GM21515 (cell line): ENCODE data around the gene C8G.

Source experiments
- ATAC-seq: cut with Tn5 transposase; IDR thresholded peaks from one replicate; pipeline ENCODE4 v1.9.1; 2021; ENCODE audit not compliant: unreplicated experiment

The C8G gene

DNA sequence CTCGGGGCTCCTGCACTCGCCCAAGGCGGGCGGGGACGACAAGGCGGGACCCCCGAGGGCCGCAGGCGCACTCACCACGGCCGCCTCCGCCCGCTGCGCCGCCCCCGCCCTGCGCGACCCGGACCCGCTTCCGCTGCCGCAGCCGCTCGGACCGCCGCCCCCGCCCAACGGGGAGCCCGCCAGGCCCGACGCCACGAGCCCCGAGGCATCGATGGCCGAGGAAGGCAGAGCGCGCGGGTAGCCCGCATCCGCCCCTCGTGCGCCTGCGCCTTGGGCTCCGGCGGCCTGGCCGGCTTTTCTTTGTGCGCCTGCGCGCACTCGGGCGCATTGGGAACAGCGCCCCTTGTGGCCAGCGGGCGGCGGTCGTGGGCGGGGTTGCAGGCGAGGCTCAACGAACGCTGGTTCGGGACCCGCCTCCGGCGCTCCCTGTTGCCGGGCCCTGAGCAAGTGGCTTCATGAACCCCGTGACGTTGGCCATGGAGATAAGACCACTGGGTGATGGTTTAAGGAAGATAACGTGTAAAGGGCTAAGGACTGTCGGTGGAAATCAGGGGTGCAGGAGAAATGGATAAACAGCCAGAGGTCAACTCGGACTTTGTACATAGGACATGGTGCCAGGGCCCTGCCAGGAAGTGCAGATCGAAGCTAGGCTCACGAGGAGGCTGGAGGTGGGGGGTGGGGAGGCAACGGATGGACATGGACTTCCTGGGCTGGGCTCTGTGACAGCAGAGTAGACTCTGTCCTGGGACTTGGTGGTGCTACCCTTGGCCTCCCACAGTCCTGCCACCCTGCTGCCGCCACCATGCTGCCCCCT, at the start of gene C8G, which contains the start of gene FBXW5:
TSS of gene C8G (plus strand) at position 725 of the 814 bp plus-strand sequence. CDS start at position 803, 78 bp downstream.
TSS of gene FBXW5 (minus strand) at position 220 of the 814 bp plus-strand sequence. CDS start 655 bp downstream, outside the sequence.
- peak; percentile 60 for ATAC-seq

DNA sequence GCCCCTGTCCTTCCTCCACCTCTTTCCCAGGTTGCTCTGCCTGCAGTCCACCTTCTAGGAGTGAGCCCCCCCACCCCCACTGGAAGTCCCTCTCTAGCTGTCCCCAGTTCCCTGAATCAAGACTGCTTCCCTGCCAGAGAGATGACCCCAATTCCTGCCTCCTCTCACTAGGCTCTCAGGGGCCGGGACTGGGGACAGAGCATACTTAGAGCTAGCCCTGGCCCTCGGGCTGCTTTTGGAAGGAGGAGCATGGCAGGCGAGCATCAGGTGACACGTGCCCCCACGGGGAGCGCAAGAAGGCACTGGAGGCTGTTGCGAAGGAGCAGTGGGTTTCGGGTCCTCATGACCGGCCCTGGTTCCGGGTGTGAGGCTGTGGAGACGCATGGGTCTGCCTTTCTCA, 49.0 kb upstream of the C8G start:
- no peak for ATAC-seq

DNA sequence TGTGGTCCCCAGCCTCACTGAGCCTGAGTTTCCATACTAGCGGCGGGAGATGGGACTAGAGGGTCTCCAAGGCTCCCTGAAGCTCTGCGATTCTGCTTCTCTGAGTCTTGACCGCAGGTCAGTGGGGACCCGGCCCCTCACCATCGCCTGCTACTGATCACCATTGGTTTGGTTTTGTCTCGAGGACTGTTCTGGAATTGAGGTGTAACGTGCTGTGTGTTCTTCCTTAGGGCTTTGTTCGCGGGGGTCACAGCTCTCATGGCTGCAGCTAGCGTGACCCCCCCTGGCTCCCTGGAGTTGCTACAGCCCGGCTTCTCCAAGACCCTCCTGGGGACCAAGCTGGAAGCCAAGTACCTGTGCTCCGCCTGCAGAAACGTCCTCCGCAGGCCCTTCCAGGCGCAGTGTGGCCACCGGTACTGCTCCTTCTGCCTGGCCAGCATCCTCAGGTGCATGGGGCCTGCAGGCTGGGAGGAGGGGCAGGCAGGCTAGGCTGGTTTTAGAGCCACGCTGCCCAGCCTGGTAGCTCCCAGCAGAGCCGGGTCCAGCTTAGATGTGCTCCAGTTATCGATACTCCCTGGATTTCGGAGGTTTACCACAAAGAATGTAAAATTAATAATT, 46.5 kb upstream of the C8G start:
- ATAC-seq, result no peak

- ATAC-seq, result peak; percentile 39
Observed at GRCh38 chr9:136899196-136899595, 45.8 kb upstream of the C8G start.

GRCh38 chr9:136900556-136900955, 44.5 kb upstream of the C8G start:
- no peak for ATAC-seq

DNA sequence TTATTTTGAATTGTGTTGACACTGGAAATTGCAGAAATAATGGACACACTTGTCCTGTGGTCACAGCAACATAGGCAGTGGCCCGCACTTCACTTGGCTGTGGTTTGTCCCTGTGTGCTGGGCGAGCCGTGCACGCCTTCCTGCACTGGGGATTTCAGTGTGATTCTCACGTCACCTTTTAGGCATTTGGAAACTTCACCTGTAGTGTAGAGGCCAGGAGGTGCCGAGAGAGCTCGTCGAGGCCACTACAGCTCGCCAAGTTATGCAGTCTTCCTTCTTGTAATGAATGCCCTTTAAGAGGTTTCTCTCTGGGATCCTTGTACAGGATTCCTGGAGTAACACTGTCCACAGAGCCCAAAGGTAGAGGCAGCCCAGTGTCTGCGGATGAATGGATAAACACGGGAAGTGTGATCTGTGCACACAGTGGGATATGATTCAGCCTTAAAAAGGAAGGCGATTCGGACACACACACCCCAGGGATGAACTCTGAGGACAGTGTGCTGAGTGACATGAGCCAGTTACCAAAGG, 44.0 kb upstream of the C8G start:
- ATAC-seq, result no peak

DNA sequence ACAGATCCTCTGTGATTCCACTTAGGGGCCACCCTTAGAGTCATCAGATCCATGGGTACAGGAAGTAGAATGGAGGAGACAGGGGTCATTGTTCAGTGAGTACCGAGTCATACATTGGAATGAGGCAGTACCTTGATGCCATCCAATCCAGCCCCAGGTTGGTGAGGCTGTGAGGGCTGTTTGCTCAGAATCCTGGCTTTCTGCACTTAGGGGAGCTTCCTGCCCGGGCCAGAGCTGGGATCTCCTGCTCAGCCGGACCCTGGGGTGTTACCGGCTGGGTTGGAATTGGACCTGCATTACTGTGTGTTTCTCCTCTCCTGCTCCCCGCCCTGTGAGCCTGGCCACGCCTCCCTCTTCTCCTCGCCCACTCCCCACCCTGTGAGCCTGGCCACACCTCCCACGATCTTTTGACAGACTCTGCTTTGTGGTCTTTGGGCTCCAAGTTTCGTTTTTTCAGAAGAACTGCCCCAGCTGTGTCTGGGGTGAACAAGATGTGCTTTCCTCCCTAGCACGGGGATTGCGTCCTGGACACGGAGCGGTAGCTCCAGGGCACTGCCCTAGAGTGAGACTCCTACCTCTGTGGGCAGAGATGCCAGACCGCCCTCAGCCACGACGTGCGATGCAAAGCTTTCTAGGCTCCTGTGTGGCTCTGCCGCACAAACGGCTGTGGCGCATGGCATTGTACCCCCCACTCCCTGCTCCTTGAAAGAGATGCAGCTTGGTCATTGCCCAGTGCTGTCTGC, 43.4 kb upstream of the C8G start:
- ATAC-seq, result peak; percentile 46

DNA sequence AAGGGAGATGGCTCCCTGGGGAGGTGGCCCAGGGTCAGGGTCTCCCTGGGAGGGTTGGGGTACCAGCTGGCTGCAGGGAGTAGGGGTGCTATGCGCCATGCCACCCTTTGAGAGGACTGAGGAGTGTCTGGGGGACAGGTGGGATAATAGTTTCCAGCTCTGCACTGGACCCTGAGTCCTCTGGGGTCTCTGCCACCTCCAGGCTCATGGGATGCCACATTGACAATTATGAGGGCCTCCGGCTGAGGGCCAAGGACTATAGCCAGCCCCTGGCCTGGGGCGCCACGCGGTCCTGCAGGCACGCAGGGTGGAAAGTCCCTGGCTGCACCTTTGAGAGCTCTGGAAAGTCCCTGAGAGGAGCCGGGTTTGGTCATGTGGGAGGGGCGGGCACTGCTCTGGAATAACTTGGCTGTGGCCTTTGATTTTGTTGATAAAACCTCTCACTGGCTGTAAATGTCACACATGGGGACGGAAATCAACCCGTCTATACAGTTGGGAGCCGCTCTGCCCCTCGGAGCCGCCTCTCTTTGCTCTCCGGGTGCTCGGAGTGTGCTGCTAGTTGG, 42.7 kb upstream of the C8G start:
- peak; percentile 41 for ATAC-seq

DNA sequence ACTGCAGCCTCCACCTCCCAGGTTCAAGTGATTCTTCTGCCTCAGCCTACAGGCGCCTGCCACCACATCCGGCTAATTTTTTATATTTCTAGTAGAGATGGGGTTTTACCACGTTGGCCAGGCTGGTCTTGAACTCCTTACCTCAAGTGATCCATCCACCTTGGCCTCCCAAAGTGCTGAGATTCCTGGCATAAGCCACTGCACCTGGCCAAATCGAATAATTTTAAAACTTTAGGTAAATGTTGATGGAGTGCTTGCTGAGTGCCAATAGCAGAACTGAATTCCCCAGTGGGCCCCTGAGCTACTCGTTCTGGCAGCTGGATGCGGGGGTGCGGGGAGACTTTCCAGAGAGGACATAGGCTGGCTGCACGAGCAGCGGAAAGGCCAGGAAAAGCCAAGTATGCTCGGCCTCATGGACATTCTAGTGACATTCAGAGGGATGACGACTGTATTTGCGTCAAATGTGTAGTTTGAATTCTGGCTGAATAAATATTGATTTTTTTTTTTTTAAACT, 41.9 kb upstream of the C8G start:
- no peak for ATAC-seq

DNA sequence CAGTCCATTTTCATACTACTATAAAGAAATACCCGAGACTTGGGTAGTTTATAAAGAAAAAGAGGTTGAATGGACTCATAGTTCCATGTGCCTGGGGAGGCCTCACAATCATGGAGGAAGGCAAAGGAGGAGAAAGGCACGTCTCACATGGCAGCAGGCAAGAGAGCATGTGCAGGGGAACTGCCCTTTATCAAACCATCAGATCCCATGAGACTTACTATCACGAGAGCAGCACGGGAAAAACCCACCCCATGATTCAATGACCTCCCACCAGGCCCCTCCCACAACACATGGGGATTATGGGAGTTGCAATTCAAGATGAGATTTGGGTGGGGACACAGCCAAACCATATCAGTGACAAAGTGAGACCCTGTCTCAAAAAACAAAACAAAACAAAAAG, 38.8 kb upstream of the C8G start:
- no peak for ATAC-seq

DNA sequence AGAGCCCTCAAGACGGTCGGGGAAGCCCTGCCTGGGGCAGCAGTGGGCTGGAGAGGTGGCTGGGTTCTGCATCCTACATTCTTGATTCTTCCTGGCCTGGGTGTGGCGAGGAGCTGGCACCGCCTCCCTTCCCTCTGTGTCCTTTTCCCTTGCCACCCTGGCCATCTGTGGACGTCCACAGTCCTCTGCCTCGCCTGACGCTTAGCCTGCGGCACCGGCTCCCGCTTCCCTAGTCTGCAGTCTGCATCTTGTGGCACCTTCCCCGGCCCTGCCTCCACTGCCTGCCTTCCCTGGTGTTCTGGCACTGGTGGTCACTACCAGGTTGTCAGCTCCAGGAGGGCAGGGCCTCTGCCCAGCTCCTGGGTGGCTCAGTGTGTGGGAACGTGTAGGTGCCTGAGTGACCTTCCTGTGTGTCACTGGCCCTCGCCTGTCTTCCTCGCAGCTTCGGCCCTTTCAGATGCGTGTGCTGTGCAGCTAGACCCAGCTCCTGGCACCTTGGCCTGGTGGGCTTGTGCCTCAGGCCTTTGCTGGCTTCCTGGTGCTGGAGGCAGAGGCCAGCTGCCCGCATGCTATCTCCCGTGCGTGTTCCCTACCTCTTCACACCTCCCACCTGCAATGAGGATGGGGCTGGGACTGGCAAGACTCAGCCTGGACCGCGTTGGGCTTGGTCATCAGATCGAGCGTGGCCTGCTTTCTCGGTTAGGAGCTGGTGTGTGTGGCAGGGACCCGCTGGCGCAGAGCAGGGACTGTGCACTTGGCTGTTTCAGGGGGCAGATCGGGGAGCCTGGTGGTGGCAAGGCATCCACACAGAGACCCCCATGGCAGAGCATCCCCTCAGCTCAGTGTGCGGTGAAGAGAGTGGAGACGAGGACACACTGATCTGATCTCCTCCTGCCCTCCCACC, 37.8 kb upstream of the C8G start:
- ATAC-seq, result no peak

- no peak for ATAC-seq
Observed at GRCh38 chr9:136910197-136910900, 34.7 kb upstream of the C8G start.

DNA sequence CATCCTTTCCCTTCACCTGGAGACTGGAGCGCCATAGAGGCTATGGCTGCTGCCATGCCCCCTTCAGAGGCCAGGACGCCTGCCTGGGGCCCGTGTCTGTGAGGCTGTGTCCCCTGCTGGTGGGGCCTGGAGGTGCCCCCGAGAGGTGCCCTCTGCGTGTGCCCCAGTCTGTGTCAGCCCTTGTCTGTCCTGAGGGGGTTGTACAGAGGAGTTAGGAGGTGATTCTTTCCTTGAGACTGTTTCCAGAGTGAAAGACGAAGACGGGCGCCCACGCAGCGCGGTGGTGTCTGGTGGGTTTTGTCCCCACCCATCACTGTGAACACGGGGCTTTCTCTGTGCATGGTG, 34.2 kb upstream of the C8G start:
- no peak for ATAC-seq

DNA sequence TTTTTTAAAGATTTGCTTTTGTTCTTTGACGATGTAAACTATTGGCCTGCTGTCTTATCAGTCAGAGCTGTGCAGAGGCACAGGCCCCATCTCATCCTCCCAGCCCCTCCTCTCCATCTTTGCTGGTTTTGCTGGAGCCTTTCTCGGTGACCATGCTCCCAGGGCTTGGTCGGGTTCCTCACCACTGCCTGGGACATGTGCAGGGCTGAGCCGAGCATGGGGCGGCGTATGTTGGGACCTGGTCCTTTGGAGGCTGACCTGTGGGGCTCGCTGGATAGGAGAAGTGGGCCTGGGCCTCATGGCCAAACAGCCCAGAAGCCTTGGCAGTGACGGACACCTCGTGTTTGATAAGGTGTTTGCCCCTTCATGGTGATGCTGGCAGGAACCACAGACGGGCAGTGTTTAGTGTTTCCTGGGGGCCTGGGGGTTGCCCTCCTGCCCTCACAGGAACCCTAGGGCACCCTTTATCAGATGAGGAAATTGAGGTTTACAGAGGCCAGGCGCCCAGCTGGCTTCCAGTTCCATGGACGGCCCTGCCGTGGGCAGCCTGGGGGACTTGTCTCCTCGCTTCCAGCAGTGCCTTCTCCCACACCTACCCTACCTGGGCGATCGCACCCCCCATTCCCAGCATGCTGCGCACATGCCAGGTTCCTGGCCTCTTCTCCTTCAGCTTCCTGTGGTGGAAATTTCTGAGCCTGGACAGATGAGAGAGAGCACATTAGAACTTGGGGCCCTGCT, 31.2 kb upstream of the C8G start:
- no peak for ATAC-seq

DNA sequence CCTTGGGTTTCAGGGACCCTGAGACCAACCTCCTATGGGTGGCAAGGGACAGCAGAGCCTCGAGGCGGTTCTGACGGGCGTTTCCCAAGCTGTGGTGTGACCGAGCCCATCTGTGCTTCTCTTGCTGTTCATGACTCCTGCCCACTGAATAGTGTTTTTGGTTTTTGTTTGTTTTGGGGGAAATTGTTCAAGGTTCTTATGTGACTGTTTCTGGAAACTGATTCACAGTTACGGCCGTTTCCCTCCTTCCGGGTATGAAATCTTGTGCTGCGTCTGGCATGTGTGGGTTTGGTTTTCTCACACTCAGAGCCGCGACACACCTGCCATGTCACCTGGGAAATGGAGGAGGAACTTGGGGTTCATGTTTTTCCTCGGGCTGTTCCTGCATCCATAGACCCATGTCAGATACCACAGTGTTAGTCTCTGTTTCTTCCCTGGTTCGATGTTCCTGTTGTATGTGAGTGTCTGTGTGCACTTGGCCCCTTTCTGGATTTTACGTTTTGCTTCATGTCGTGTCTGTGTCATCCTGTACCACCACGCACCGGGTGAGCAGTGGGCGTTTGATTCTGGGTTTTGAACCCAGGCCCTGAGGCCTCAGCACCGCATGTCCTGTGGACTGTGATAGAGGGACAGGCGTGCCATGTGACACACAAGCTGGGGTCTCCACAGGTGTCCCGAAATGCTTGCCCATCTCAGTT, 29.3 kb upstream of the C8G start:
- ATAC-seq, result no peak

GRCh38 chr9:136916330-136917184, 28.5 kb upstream of the C8G start:
- ATAC-seq, result no peak

DNA sequence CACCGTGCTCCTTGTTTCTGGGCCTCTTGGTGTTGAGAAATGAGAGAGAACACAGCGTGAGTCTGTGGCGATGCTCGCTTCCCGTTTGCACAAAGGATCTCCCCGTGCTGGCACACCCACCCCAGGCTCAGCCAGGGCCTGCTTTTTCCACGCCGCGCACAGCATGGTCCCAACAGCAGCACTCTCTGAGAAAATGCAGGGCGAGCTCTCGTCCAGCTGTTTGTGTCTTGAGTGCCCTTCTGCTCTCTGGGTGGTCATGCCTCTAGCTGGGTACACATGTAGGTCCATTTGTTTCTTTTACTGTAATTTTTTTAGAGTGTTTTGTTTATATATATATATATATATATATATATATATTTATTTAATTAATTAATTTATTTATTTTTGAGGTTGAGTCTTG, 27.1 kb upstream of the C8G start:
- ATAC-seq, result no peak
